ENCODE data around the gene PRDM16.

Gene PRDM16

DNA sequence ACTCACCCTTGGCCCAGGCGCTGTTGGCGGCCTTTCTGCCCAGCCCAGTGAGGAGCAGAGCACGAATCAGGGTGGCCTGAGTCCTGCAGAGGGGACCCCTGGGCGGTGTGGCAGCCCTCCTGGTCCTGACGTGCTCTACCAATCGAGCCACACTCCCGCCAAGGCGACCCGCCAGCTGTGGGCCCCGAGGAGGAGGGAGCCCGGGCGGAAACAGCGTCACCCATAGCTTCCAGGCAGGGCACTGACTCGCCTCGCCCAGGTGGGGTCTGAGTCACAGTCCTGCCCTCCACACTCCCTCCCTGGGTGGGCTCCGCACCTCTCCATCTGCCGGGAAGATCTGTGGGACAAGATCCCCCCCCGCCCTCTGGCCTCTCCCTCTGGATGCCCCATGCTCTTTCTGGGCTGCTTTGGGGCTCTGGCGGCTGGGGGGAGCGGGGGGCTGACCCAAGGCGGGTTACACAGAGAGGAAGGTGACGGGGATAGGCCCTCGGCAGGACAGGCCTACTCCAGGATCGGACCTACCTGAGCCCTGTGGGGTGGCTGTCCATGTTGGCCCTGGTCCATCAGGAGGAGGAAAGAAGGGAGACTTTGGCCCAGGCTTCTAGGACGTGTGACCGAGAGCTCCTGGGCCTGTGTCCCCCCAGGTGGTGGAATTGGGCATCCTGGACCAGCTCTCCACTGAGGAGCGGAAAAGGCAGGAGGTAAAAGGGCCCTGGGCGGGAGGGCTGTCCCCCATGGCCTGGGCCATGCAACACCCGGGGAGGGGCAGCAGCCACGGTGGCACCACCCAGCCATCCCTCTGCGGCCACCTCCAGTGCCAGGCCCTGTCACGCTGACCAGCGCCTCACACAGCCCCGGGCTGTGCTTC lies 399.5 kb downstream of the PRDM16 start:
- Histone ChIP-seq H3K36me3 (ENCODE audit: control insufficient read depth, insufficient read depth, low read length) (no peaks in the 10 kb centered on the region), H3K4me3 (ENCODE audit: low read length) (no peak overlapping the region), H3K9ac (ENCODE audit: low read length) (no peak overlapping the region), H3K4me1 (ENCODE audit: control insufficient read depth, insufficient read depth, low read length) (peaks cover 51% of the 10 kb centered on the region), H3K9me3 (ENCODE audit: control insufficient read depth, low read length) (no peaks in the 10 kb centered on the region), H3K27me3 (ENCODE audit: control insufficient read depth, insufficient read depth, low read length) (no peaks in the 10 kb centered on the region)

DNA sequence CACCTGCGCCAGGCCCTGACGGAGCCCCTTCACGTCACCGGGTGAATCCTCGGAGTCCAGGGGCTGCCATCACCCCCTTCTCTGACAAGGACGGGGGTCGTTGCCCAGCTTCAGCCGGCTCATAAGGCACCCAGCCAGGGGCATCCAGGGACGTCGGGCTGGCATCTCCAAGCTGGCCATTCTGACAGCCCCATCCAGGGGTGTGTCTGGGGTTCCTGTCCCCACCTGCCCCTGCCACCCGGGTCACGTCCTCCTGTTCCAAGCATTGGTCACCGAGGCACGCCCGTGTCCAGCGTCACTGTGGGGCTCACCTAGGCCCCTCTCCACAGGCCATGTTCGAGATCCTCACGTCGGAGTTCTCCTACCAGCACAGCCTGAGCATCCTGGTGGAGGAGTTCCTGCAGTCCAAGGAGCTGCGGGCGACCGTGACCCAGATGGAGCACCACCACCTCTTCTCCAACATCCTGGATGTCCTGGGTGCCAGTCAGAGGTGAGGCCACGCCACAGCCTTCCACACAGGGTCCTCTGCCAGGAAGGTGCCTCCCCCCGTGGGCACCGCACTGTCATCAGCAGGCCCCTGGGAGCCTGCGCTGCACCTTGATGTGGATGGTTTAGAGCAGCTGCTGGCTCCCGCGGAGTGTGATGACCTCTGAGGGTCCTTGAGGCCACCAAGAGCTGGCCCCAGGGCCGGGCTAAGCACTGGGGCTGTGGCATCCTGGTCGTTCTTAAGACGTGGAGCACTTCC lies 400.3 kb downstream of the PRDM16 start:
- Histone ChIP-seq H3K4me3 (ENCODE audit: low read length) (no peak overlapping the region), H3K27me3 (ENCODE audit: control insufficient read depth, insufficient read depth, low read length) (no peaks in the 10 kb centered on the region), H3K9ac (ENCODE audit: low read length) (no peak overlapping the region), H3K4me1 (ENCODE audit: control insufficient read depth, insufficient read depth, low read length) (peaks cover 51% of the 10 kb centered on the region), H3K36me3 (ENCODE audit: control insufficient read depth, insufficient read depth, low read length) (peaks cover 5% of the 10 kb centered on the region), H3K9me3 (ENCODE audit: control insufficient read depth, low read length) (no peaks in the 10 kb centered on the region)

DNA sequence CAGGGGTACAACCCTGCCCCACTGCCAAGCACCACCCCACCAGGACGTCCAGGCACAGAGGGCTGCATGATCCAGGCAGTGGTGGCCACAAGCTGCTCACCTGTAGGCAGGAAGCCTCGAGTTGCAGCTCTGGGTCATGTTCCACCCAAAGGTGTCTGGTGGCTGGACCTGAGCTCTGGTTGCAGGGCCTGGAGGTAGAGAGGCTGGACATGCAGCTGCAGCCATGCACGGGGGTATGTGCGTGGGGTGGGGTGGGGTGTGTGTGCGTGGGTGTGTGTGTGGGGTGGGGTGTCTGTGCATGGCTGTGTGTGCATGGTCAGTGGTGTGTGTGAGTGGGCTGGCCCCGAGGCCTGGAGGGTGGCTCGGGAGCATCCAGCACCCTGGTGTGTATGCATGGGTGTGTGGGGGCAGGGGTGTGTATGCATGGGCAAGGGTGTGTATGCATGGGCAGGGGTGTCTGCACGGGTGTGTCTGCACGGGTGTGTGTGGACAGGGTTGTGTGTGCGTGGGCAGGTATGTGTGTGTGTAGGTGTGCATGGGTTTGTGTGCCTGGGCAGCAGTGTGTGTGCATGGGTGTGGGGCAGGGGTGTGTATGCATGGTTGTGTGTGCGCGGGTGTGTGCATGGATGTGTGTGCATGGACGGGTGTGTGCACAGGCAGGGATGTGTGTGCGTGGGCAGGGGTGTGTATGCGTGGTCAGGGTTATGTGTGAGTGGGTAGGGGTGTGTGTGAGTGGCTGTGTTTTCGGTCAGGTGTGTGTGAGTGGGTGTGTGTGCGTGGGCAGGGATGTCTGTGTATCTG lies 401.0 kb downstream of the PRDM16 start:
- H3K4me3 ChIP-seq (ENCODE audit: low read length): no peak overlapping the region
- no peaks in the 10 kb centered on the region for H3K27me3 ChIP-seq (ENCODE audit: control insufficient read depth, insufficient read depth, low read length)
- H3K9ac ChIP-seq (ENCODE audit: low read length): no peak overlapping the region
- peaks cover 51% of the 10 kb centered on the region for H3K4me1 ChIP-seq (ENCODE audit: control insufficient read depth, insufficient read depth, low read length)
- no peaks in the 10 kb centered on the region for H3K9me3 ChIP-seq (ENCODE audit: control insufficient read depth, low read length)
- H3K36me3 ChIP-seq (ENCODE audit: control insufficient read depth, insufficient read depth, low read length): peaks cover 5% of the 10 kb centered on the region

DNA sequence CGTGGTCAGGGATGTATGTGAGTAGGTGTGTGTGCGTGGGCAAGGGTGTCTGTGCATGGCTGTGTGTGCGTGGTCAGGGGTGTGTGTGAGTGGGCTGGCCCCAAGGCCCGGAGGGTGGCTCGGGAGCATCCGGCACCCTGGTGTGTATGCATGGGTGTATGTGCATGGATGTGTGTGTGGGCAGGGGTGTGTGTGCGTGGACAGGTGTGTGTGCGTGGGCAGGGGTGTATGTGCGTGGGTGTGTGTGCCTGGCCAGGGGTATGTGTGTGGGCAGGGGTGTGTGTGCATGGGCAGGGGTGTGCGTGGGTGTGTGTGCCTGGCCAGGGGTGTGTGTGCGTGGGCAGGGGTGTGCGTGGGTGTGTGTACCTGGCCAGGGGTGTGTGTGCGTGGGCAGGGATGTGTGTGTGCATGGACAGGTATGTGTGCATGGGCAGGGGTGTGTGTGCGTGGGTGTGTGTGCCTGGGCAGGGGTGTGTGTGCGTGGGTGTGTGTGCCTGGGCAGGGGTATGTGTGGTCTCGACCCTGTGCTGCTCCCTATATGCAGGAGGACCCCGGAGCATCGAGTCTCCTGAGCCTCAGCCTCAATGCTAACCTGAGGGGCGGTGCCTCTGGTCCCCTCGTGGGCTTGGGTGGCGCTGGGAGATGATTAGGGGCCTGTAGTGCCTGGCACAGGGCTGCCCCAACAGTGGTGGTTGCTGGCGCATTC lies 401.8 kb downstream of the PRDM16 start:
- Histone ChIP-seq H3K4me3 (ENCODE audit: low read length) (no peak overlapping the region), H3K36me3 (ENCODE audit: control insufficient read depth, insufficient read depth, low read length) (peaks cover 5% of the 10 kb centered on the region)

DNA sequence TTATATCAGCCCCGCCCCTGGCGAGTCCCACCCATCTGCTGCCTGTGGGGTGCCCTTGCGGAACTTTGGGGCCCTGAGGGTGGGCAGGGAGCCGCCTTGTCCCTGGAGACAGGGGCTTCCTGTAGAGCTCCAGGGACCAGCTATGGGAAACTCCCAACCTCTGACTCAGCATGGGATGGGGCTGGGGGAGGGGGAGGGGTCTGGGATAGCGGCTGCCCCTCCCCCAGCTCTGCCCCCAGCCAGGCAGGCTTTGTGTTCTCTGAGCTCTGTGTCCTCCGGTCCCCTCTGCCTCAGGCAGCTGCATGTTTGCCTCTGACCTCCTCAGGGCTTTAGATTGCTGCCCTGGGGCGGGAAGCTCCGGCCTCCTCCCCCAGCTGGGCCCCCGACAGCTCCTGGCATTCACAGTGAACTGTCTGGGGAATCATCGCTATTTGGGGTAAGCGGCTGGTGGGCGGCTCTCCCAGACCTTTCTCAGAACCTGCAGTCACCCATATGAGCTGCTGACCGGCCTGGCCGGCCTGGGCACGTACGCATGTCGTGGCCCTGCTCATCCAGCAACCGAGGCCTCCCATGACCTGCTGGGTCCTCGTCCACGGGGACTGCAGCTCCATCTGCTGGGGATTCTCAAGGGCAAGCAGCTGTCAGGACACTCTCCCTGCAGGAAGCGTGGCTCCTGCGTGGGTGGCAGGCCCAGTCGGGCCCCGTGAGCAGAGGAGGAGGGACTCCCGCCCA lies 402.5 kb downstream of the PRDM16 start:
- Histone ChIP-seq H3K4me3 (ENCODE audit: low read length) (no peak overlapping the region), H3K27me3 (ENCODE audit: control insufficient read depth, insufficient read depth, low read length) (no peaks in the 10 kb centered on the region), H3K4me1 (ENCODE audit: control insufficient read depth, insufficient read depth, low read length) (peaks cover 43% of the 10 kb centered on the region), H3K9ac (ENCODE audit: low read length) (no peak overlapping the region), H3K36me3 (ENCODE audit: control insufficient read depth, insufficient read depth, low read length) (peaks cover 5% of the 10 kb centered on the region), H3K9me3 (ENCODE audit: control insufficient read depth, low read length) (no peaks in the 10 kb centered on the region)

More for the DNA sequence above, 401.8 kb downstream of the PRDM16 start:
- Histone ChIP-seq H3K9me3 (ENCODE audit: control insufficient read depth, low read length) (no peaks in the 10 kb centered on the region), H3K27me3 (ENCODE audit: control insufficient read depth, insufficient read depth, low read length) (no peaks in the 10 kb centered on the region), H3K9ac (ENCODE audit: low read length) (no peak overlapping the region), H3K4me1 (ENCODE audit: control insufficient read depth, insufficient read depth, low read length) (peaks cover 50% of the 10 kb centered on the region)

DNA sequence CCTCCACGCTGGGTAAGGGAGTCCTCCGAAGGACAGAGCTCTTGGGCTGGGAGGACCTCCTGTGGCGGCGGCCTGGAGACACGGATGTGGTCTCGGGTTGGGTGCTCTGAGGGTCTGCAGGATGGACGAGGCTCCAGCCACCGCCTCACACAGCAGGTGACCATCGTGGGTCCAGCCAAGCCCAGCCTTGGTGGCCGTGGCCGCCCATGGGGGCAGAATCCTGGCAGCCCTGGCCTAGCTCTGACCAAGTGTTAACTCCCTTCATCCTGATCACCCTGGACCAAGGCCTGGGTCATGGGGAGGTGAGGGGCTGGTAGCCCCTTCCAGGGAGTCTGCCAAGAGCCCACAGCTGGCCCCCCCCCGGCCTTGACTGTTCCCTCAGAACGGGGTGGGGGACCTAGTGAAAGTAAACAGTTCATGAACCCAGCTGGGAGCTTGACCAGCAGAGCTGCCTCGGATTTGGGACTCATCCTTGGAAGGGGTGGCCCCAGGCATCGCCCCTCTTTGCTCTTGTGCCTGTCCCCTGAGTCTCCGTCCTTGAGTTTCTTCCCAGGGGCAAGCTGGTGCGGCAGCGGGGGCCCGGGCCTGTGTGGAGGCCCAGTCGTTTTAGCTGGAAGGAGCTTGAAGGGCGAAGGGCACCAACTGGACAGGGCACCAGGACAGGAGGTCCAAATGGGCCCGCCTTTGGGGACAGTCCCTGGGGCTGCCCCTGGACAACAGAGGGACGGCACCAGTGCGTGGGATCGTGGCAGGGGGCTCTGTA lies 403.3 kb downstream of the PRDM16 start:
- no peak overlapping the region for H3K4me3 ChIP-seq (ENCODE audit: low read length)
- H3K27me3 ChIP-seq (ENCODE audit: control insufficient read depth, insufficient read depth, low read length): no peaks in the 10 kb centered on the region
- peaks cover 5% of the 10 kb centered on the region for H3K36me3 ChIP-seq (ENCODE audit: control insufficient read depth, insufficient read depth, low read length)
- no peaks in the 10 kb centered on the region for H3K9me3 ChIP-seq (ENCODE audit: control insufficient read depth, low read length)
- H3K4me1 ChIP-seq (ENCODE audit: control insufficient read depth, insufficient read depth, low read length): peaks cover 35% of the 10 kb centered on the region
- no peak overlapping the region for H3K9ac ChIP-seq (ENCODE audit: low read length)

DNA sequence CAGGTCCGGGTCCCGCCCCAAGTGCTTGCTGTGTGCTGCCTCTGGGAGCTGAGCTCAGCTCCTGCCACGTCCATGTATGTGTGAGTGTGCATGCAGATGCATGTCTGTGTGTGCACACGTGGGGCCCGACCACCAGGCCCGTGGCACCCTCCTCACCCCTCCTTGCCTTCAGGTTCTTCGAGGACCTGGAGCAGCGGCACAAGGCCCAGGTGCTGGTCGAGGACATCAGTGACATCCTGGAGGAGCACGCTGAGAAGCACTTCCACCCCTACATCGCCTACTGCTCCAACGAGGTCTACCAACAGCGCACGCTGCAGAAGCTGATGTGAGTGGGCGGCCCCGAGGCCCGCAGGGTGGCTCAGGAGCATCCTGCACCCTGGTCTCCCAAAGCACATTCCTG lies 403.9 kb downstream of the PRDM16 start:
- H3K9me3 ChIP-seq (ENCODE audit: control insufficient read depth, low read length): no peaks in the 10 kb centered on the region
- H3K27me3 ChIP-seq (ENCODE audit: control insufficient read depth, insufficient read depth, low read length): no peaks in the 10 kb centered on the region
- peaks cover 29% of the 10 kb centered on the region for H3K4me1 ChIP-seq (ENCODE audit: control insufficient read depth, insufficient read depth, low read length)
- no peak overlapping the region for H3K9ac ChIP-seq (ENCODE audit: low read length)
- no peak overlapping the region for H3K4me3 ChIP-seq (ENCODE audit: low read length)
- H3K36me3 ChIP-seq (ENCODE audit: control insufficient read depth, insufficient read depth, low read length): peaks cover 5% of the 10 kb centered on the region

DNA sequence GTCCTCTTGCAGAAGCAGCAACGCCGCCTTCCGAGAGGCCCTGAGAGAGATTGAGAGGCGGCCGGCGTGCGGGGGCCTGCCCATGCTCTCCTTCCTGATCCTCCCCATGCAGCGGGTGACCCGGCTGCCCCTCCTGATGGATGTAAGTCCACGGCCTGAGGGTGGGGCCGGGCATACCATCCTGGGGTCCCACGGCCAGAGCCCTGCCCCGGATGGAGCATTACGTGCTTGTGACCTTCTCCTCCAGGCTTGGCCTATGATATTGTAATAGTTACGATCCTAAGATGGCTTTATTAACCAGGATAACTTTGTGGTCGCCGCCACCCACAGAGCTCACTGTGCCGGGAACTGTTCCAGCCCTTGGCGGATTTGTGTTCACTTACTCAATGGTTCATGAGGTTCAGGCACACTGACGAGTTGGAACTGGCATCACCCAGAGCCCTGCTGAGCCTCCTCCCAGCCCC lies 404.4 kb downstream of the PRDM16 start:
- H3K4me1 ChIP-seq (ENCODE audit: control insufficient read depth, insufficient read depth, low read length): peaks cover 25% of the 10 kb centered on the region
- peaks cover 5% of the 10 kb centered on the region for H3K36me3 ChIP-seq (ENCODE audit: control insufficient read depth, insufficient read depth, low read length)

GRCh38 chr1:3474016-3474415 lies 405.0 kb downstream of the PRDM16 start:
- Histone ChIP-seq H3K4me3 (ENCODE audit: low read length) (no peak overlapping the region), H3K9me3 (ENCODE audit: control insufficient read depth, low read length) (no peaks in the 10 kb centered on the region), H3K9ac (ENCODE audit: low read length) (no peak overlapping the region), H3K27me3 (ENCODE audit: control insufficient read depth, insufficient read depth, low read length) (no peaks in the 10 kb centered on the region), H3K36me3 (ENCODE audit: control insufficient read depth, insufficient read depth, low read length) (peaks cover 5% of the 10 kb centered on the region), H3K4me1 (ENCODE audit: control insufficient read depth, insufficient read depth, low read length) (peaks cover 25% of the 10 kb centered on the region)

More for the DNA sequence above, 404.4 kb downstream of the PRDM16 start:
- H3K9me3 ChIP-seq (ENCODE audit: control insufficient read depth, low read length): no peaks in the 10 kb centered on the region
- H3K27me3 ChIP-seq (ENCODE audit: control insufficient read depth, insufficient read depth, low read length): no peaks in the 10 kb centered on the region
- H3K9ac ChIP-seq (ENCODE audit: low read length): no peak overlapping the region
- no peak overlapping the region for H3K4me3 ChIP-seq (ENCODE audit: low read length)

GRCh38 chr1:3474421-3474820 lies 405.4 kb downstream of the PRDM16 start:
- Histone ChIP-seq H3K9ac (ENCODE audit: low read length) (no peak overlapping the region), H3K27me3 (ENCODE audit: control insufficient read depth, insufficient read depth, low read length) (no peaks in the 10 kb centered on the region), H3K9me3 (ENCODE audit: control insufficient read depth, low read length) (no peaks in the 10 kb centered on the region), H3K4me3 (ENCODE audit: low read length) (no peak overlapping the region), H3K4me1 (ENCODE audit: control insufficient read depth, insufficient read depth, low read length) (peaks cover 22% of the 10 kb centered on the region), H3K36me3 (ENCODE audit: control insufficient read depth, insufficient read depth, low read length) (peaks cover 5% of the 10 kb centered on the region)
